ENCODE data around the gene CEP85.
A peak's percentile ranks its signal among the peaks of the same experiment; 100 is the strongest.

The CEP85 gene

GRCh38 chr1:26278724-26279455 lies 44.9 kb downstream of the CEP85 start:
- no peak for DNase-seq (ENCODE audit: low spot score)

GRCh38 chr1:26279456-26280332 lies 45.7 kb downstream of the CEP85 start, which contains the start of gene SH3BGRL3:
TSS of gene SH3BGRL3 (plus strand) at chr1:26280086. CDS start at chr1:26280156, 70 bp downstream.
- peak; percentile 89 for DNase-seq (ENCODE audit: low spot score)

GRCh38 chr1:26280333-26281042 lies 46.5 kb downstream of the CEP85 start:
- peak; percentile 66 for DNase-seq (ENCODE audit: low spot score)

- no peak for DNase-seq (ENCODE audit: low spot score)
Measured at GRCh38 chr1:26281091-26281958, 47.3 kb downstream of the CEP85 start.

GRCh38 chr1:26281971-26282370 lies 48.0 kb downstream of the CEP85 start:
- peak; percentile 93 for DNase-seq (ENCODE audit: low spot score)

GRCh38 chr1:26282401-26282918 lies 48.5 kb downstream of the CEP85 start:
- peak; percentile 65 for DNase-seq (ENCODE audit: low spot score)

GRCh38 chr1:26283279-26283853 lies 49.4 kb downstream of the CEP85 start:
- no peak for DNase-seq (ENCODE audit: low spot score)

- DNase-seq (ENCODE audit: low spot score): no peak
Measured at GRCh38 chr1:26283871-26284596, 50.0 kb downstream of the CEP85 start.

- DNase-seq (ENCODE audit: low spot score): peak; percentile 85
Measured at GRCh38 chr1:26284597-26285347, 50.8 kb downstream of the CEP85 start.

GRCh38 chr1:26285366-26286063 lies 51.5 kb downstream of the CEP85 start:
- peak; percentile 82 for DNase-seq (ENCODE audit: low spot score)

GRCh38 chr1:26286064-26286416 lies 52.0 kb downstream of the CEP85 start:
- no peak for DNase-seq (ENCODE audit: low spot score)

- no peak for DNase-seq (ENCODE audit: low spot score)
Measured at GRCh38 chr1:26287033-26287711, 53.2 kb downstream of the CEP85 start.

GRCh38 chr1:26287811-26288210 lies 53.8 kb downstream of the CEP85 start:
- DNase-seq (ENCODE audit: low spot score): no peak

- DNase-seq (ENCODE audit: low spot score): peak; percentile 39
Measured at GRCh38 chr1:26288311-26288941, 54.4 kb downstream of the CEP85 start.

- peak; percentile 49 for DNase-seq (ENCODE audit: low spot score)
Measured at GRCh38 chr1:26289158-26290059, 55.4 kb downstream of the CEP85 start.

- peak; percentile 60 for DNase-seq (ENCODE audit: low spot score)
Measured at GRCh38 chr1:26290122-26290881, 56.3 kb downstream of the CEP85 start.

Data from ecto neural progenitor cell (in vitro differentiated cells).